Measurements from ENCODE around the gene SPOCK1. TPM values are rescaled to one million over a fixed set of nuclear protein-coding genes. Genes with fewer than 3 reads are reported as not detected.

The SPOCK1 gene
- total RNA-seq, 1 donor, result 231 TPM

GRCh38 chr5:137346281-137346680, 152.8 kb downstream of the SPOCK1 start:
- Histone ChIP-seq H3K79me2 (ENCODE audit: insufficient read depth, low read length) (peaks cover 10% of the 10 kb centered on the region), H3K4me3 (ENCODE audit: insufficient read depth, low read length) (no peak overlapping the region), H3K36me3 (ENCODE audit: insufficient read depth, low read length) (peaks cover 6% of the 10 kb centered on the region), H3K4me2 (ENCODE audit: insufficient read depth, low read length) (no peak overlapping the region), H3K27ac (ENCODE audit: low read depth, low read length) (no peak overlapping the region), H3K27me3 (ENCODE audit: insufficient read depth, low read length) (no peaks in the 10 kb centered on the region), H3K9me3 (ENCODE audit: low read depth, low read length) (no peaks in the 10 kb centered on the region), H2AFZ (ENCODE audit: low read length) (no peak overlapping the region), H3K4me1 (ENCODE audit: insufficient read depth, low read length) (peaks cover 23% of the 10 kb centered on the region), H4K20me1 (ENCODE audit: insufficient read depth, low read length) (peaks cover 44% of the 10 kb centered on the region)
- TF ChIP-seq CTCF (IDR thresholded peaks at IDR 0.05; ENCODE audit: extremely low read depth, low read depth, low read length), result no peak
- DNase-seq (ENCODE audit: insufficient read length, low spot score, missing footprints), result no peak

- peaks cover 23% of the 10 kb centered on the region for H3K4me1 ChIP-seq (ENCODE audit: insufficient read depth, low read length)
- H3K36me3 ChIP-seq (ENCODE audit: insufficient read depth, low read length), result peaks cover 4% of the 10 kb centered on the region
- peaks cover 47% of the 10 kb centered on the region for H4K20me1 ChIP-seq (ENCODE audit: insufficient read depth, low read length)
- no peak overlapping the region for H3K4me3 ChIP-seq (ENCODE audit: insufficient read depth, low read length)
- peaks cover 8% of the 10 kb centered on the region for H3K79me2 ChIP-seq (ENCODE audit: insufficient read depth, low read length)
- no peaks in the 10 kb centered on the region for H3K9me3 ChIP-seq (ENCODE audit: low read depth, low read length)
- no peak overlapping the region for H3K27ac ChIP-seq (ENCODE audit: low read depth, low read length)
- no peak for TF ChIP-seq CTCF (IDR thresholded peaks at IDR 0.05; ENCODE audit: extremely low read depth, low read depth, low read length)
- no peak for DNase-seq (ENCODE audit: insufficient read length, low spot score, missing footprints)
- H3K4me2 ChIP-seq (ENCODE audit: insufficient read depth, low read length), result no peak overlapping the region
- H2AFZ ChIP-seq (ENCODE audit: low read length), result no peak overlapping the region
- no peaks in the 10 kb centered on the region for H3K27me3 ChIP-seq (ENCODE audit: insufficient read depth, low read length)
Measured at GRCh38 chr5:137345396-137345795, 153.7 kb downstream of the SPOCK1 start.

GRCh38 chr5:137344723-137345322, 154.3 kb downstream of the SPOCK1 start:
- H4K20me1 ChIP-seq (ENCODE audit: insufficient read depth, low read length), result peaks cover 44% of the 10 kb centered on the region
- H3K27me3 ChIP-seq (ENCODE audit: insufficient read depth, low read length), result no peaks in the 10 kb centered on the region
- no peak overlapping the region for H3K4me3 ChIP-seq (ENCODE audit: insufficient read depth, low read length)
- peaks cover 6% of the 10 kb centered on the region for H3K79me2 ChIP-seq (ENCODE audit: insufficient read depth, low read length)
- no peak overlapping the region for H2AFZ ChIP-seq (ENCODE audit: low read length)
- peak; percentile 96 for TF ChIP-seq CTCF (IDR thresholded peaks at IDR 0.05; ENCODE audit: extremely low read depth, low read depth, low read length)
- H3K4me1 ChIP-seq (ENCODE audit: insufficient read depth, low read length), result peaks cover 23% of the 10 kb centered on the region
- no peak for DNase-seq (ENCODE audit: insufficient read length, low spot score, missing footprints)
- no peak overlapping the region for H3K4me2 ChIP-seq (ENCODE audit: insufficient read depth, low read length)
- H3K27ac ChIP-seq (ENCODE audit: low read depth, low read length), result no peak overlapping the region
- no peaks in the 10 kb centered on the region for H3K9me3 ChIP-seq (ENCODE audit: low read depth, low read length)
- H3K36me3 ChIP-seq (ENCODE audit: insufficient read depth, low read length), result no peaks in the 10 kb centered on the region

GRCh38 chr5:137344021-137344420, 155.1 kb downstream of the SPOCK1 start:
- no peak overlapping the region for H2AFZ ChIP-seq (ENCODE audit: low read length)
- no peak for DNase-seq (ENCODE audit: insufficient read length, low spot score, missing footprints)
- no peaks in the 10 kb centered on the region for H3K9me3 ChIP-seq (ENCODE audit: low read depth, low read length)
- H3K4me1 ChIP-seq (ENCODE audit: insufficient read depth, low read length), result peaks cover 23% of the 10 kb centered on the region
- H3K27ac ChIP-seq (ENCODE audit: low read depth, low read length), result no peak overlapping the region
- H3K79me2 ChIP-seq (ENCODE audit: insufficient read depth, low read length), result peaks cover 6% of the 10 kb centered on the region
- no peak overlapping the region for H3K4me3 ChIP-seq (ENCODE audit: insufficient read depth, low read length)
- no peaks in the 10 kb centered on the region for H3K36me3 ChIP-seq (ENCODE audit: insufficient read depth, low read length)
- H4K20me1 ChIP-seq (ENCODE audit: insufficient read depth, low read length), result peaks cover 45% of the 10 kb centered on the region
- H3K4me2 ChIP-seq (ENCODE audit: insufficient read depth, low read length), result no peak overlapping the region
- no peak for TF ChIP-seq CTCF (IDR thresholded peaks at IDR 0.05; ENCODE audit: extremely low read depth, low read depth, low read length)
- no peaks in the 10 kb centered on the region for H3K27me3 ChIP-seq (ENCODE audit: insufficient read depth, low read length)
